Esophagus squamous epithelium (tissue), 5 donors: ENCODE data around the gene TMEM258. TPM values are rescaled to one million over a fixed set of nuclear protein-coding genes. Genes with fewer than 3 reads are reported as not detected.

ENCODE experiments used
- DNase-seq: peaks from one replicate; lab custom pipeline; 2025; lab: John Stamatoyannopoulos, UW
- H3K27ac ChIP-seq, 4 donors: fragments of 200-600 bp; sonication (generic); one replicate each; pipeline ENCODE4 v1.5.1; 2016 to 2019; ENCODE audit warnings: mild to moderate bottlenecking in 1 of 4
- H3K27me3 ChIP-seq, 4 donors: fragments of 200-600 bp; sonication (generic); 1 replicate in 3 of 4; 2 replicates in 1 of 4; pipeline versions ENCODE4 v1.5.1 to v1.6.0; 2017 to 2021; ENCODE audit warnings: antibody characterized with exemption in 1 of 4
- H3K36me3 ChIP-seq, 3 donors: fragments of 200-600 bp; sonication (generic); one replicate each; pipeline ENCODE4 v1.5.1; 2016 to 2019
- H3K4me1 ChIP-seq, 3 donors: fragments of 200-600 bp; sonication (generic); one replicate each; pipeline ENCODE4 v1.5.1; 2017 to 2019
- H3K4me3 ChIP-seq, 4 donors: fragments of 200-600 bp; sonication (generic); 1 replicate in 3 of 4; 2 replicates in 1 of 4; pipeline ENCODE4 v1.5.1; 2016 to 2019; ENCODE audit warnings: mild to moderate bottlenecking in 2 of 4, moderate library complexity in 1 of 4
- H3K9me3 ChIP-seq, 3 donors: fragments of 200-600 bp; sonication (generic); one replicate each; pipeline ENCODE4 v1.5.1; 2016 to 2019
- POLR2A ChIP-seq, 4 donors: fragments of 450-650 bp; IDR thresholded peaks; one replicate each; pipeline ENCODE4 v1.6.1; 2017; ENCODE audit warnings: antibody characterized with exemption in 4 of 4, mild to moderate bottlenecking in 4 of 4, moderate library complexity in 3 of 4
- WGBS, 2 donors: methylation state at CpG; one replicate each; pipeline ENCODE4 v1.1.5; 2018; 5-methylcytosine and 5-hydroxymethylcytosine counted together
- intact Hi-C: fragments of 100-400 bp; cut with DNase I; formaldehyde crosslinking; loops from one replicate; pipeline ENCODE4 v1.15.0; 2022
- total RNA-seq, 4 donors: library from RNA; depleted of rRNA; stranded (reverse); fragments of >200 nt; gene quantifications; one replicate each; pipeline ENCODE4 v1.1.0, GENCODE V29; 2016
- TF ChIP-seq, protein P1 (sequence below), 6 experiments: fragments of 450-650 bp in 4 of 6; fragments of 200-600 bp in 2 of 6; sonication (generic) in 2 of 6; IDR thresholded peaks; one replicate each; pipeline ENCODE4 v1.5.1; 2016 to 2019; ENCODE audit warnings: antibody characterized with exemption in 6 of 6, mild to moderate bottlenecking in 4 of 6, moderate library complexity in 4 of 6
- donor health status: DM: yes; HTN: yes; CAD: no.

TMEM258 gene
- total RNA-seq, 4 donors from 2014 or later: 32.3 to 54.2 (median 37.9) TPM

DNA sequence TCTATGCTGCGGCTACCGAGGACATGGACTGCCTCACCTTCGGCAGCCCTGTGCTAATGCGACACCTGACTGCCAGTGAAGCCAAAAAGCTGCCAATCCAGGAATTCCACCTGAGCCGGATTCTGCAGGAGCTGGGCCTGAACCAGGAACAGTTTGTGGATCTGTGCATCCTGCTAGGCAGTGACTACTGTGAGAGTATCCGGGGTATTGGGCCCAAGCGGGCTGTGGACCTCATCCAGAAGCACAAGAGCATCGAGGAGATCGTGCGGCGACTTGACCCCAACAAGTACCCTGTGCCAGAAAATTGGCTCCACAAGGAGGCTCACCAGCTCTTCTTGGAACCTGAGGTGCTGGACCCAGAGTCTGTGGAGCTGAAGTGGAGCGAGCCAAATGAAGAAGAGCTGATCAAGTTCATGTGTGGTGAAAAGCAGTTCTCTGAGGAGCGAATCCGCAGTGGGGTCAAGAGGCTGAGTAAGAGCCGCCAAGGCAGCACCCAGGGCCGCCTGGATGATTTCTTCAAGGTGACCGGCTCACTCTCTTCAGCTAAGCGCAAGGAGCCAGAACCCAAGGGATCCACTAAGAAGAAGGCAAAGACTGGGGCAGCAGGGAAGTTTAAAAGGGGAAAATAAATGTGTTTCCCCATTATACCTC, 3.6 kb upstream of the TMEM258 start:
- no peak for DNase-seq
- Histone ChIP-seq H3K4me3 (no peak overlapping the region), H3K4me1 (peaks cover 12 to 35% (median 20%) of the 10 kb centered on the region in 3 donors), H3K36me3 (peaks cover 0 to 11% (median 0%) of the 10 kb centered on the region in 3 donors), H3K9me3 (no peaks in the 10 kb centered on the region), H3K27me3 (no peaks in the 10 kb centered on the region), H3K27ac (no peak overlapping the region)
- intact Hi-C loops: loop anchor here (5.0 to 10.0 kb wide), 2 partner anchors 151 to 309 kb away; no protein-coding TSS in a partner anchor
- TF ChIP-seq, protein P1, sequence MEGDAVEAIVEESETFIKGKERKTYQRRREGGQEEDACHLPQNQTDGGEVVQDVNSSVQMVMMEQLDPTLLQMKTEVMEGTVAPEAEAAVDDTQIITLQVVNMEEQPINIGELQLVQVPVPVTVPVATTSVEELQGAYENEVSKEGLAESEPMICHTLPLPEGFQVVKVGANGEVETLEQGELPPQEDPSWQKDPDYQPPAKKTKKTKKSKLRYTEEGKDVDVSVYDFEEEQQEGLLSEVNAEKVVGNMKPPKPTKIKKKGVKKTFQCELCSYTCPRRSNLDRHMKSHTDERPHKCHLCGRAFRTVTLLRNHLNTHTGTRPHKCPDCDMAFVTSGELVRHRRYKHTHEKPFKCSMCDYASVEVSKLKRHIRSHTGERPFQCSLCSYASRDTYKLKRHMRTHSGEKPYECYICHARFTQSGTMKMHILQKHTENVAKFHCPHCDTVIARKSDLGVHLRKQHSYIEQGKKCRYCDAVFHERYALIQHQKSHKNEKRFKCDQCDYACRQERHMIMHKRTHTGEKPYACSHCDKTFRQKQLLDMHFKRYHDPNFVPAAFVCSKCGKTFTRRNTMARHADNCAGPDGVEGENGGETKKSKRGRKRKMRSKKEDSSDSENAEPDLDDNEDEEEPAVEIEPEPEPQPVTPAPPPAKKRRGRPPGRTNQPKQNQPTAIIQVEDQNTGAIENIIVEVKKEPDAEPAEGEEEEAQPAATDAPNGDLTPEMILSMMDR (IDR thresholded peaks at IDR 0.05): no peak
- no peak for TF ChIP-seq POLR2A (IDR thresholded peaks at IDR 0.05)
- 89 to 95% methylated on average over 13 to 15 of the region's 18 CpGs for WGBS, 2 donors

DNA sequence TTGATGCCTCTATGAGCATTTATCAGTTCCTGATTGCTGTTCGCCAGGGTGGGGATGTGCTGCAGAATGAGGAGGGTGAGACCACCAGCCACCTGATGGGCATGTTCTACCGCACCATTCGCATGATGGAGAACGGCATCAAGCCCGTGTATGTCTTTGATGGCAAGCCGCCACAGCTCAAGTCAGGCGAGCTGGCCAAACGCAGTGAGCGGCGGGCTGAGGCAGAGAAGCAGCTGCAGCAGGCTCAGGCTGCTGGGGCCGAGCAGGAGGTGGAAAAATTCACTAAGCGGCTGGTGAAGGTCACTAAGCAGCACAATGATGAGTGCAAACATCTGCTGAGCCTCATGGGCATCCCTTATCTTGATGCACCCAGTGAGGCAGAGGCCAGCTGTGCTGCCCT, 3.1 kb upstream of the TMEM258 start:
- Histone ChIP-seq H3K27me3 (no peaks in the 10 kb centered on the region), H3K4me1 (peaks cover 12 to 38% (median 20%) of the 10 kb centered on the region in 3 donors), H3K36me3 (peaks cover 0 to 12% (median 0%) of the 10 kb centered on the region in 3 donors), H3K4me3 (no peak overlapping the region), H3K9me3 (no peaks in the 10 kb centered on the region), H3K27ac (no peak overlapping the region)
- WGBS, 2 donors: 82 to 100% methylated on average over 2 to 12 of the region's 12 CpGs
- TF ChIP-seq, protein P1 (IDR thresholded peaks at IDR 0.05): no peak
- no peak for TF ChIP-seq POLR2A (IDR thresholded peaks at IDR 0.05)
- no peak for DNase-seq
- intact Hi-C loops: loop anchor here (5.0 to 10.0 kb wide), 2 partner anchors 152 to 309 kb away; no protein-coding TSS in a partner anchor

DNA sequence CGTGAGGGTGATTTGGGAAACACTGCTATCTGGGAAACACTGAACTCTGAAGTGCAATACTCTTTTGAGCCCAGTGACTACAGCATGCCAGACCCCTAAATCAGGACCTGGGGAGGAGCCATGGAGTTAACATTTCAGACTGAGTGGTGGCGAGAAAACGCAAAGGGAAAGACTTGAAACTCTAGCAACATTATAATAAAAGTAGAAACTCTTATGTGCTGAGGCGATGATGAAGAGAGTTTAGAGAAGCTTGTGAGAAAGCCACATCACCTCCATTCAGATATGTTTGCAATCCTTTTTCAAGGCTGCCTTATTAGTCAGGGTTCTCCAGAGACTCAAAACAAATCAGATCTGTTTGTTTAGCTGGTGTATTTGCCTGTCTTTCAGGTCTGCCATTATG, 2.2 kb upstream of the TMEM258 start:
- H3K4me1 ChIP-seq: peaks cover 12 to 38% (median 20%) of the 10 kb centered on the region in 3 donors
- 87 to 88% methylated on average over 4 of the region's 4 CpGs for WGBS, 2 donors
- intact Hi-C loops: loop anchor here (10.0 kb wide), 1 partner anchor 310 kb away; no protein-coding TSS in a partner anchor
- no peaks in the 10 kb centered on the region for H3K9me3 ChIP-seq
- H3K27ac ChIP-seq: no peak overlapping the region
- no peak for DNase-seq
- TF ChIP-seq, protein P1 (IDR thresholded peaks at IDR 0.05): no peak
- TF ChIP-seq POLR2A (IDR thresholded peaks at IDR 0.05): no peak
- peaks cover 0 to 21% (median 8%) of the 10 kb centered on the region in 3 donors for H3K36me3 ChIP-seq
- H3K27me3 ChIP-seq: no peaks in the 10 kb centered on the region
- H3K4me3 ChIP-seq: no peak overlapping the region

DNA sequence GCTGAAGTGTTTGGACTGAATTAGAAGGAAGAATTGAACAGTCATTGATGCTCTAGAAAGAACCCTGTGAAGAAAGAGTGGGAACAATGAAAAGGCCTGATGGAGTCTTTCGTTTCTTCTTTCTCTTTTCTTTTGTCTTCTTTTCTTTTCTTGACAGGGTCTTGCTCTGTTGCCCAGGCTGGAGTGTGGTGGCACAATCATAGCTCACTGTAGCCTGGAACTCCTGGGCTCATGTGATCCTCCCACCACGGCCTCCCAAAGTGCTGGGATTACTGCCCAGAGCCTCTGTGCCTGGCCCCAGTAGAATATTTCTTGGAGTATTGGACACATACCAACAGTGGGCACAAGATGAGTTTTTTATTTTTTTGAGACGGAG, 1.4 kb upstream of the TMEM258 start:
- peak overlapping the region in 3 of 4 donors; percentile 76 to 89 (median 76) for H3K4me3 ChIP-seq
- no peak overlapping the region for H3K27ac ChIP-seq
- DNase-seq: no peak
- no peak for TF ChIP-seq POLR2A (IDR thresholded peaks at IDR 0.05)
- TF ChIP-seq, protein P1 (IDR thresholded peaks at IDR 0.05): no peak
- H3K36me3 ChIP-seq: peaks cover 0 to 29% (median 13%) of the 10 kb centered on the region in 3 donors
- no peaks in the 10 kb centered on the region for H3K9me3 ChIP-seq
- intact Hi-C loops: loop anchor here (10.0 kb wide), 1 partner anchor 311 kb away; no protein-coding TSS in a partner anchor
- no peaks in the 10 kb centered on the region for H3K27me3 ChIP-seq
- H3K4me1 ChIP-seq: peaks cover 12 to 43% (median 20%) of the 10 kb centered on the region in 3 donors
- 32 to 42% methylated on average over 3 of the region's 3 CpGs for WGBS, 2 donors
